Neural cell (in vitro differentiated cells): ENCODE data around the gene SRSF2. TPM values are rescaled to one million over a fixed set of nuclear protein-coding genes. Genes with fewer than 3 reads are reported as not detected.
"Not testable (repeated sequence)": the region's sequence is repeated elsewhere in the genome, so short reads cannot be mapped to it uniquely, and the experiment has no call there.

ENCODE experiments used
- H2AFZ ChIP-seq: fragments of 200-600, 300-800 bp; sonication (generic), shearing (Covaris generic); 2 replicates; pipeline ENCODE4 v1.6.0; 2014; ENCODE audit warnings: low read depth, mild to moderate bottlenecking, antibody characterized with exemption, low read length, moderate library complexity
- H3F3A ChIP-seq: fragments of 200-600 bp; shearing (Covaris generic); 2 replicates; pipeline ENCODE4 v1.6.1; 2016; ENCODE audit warnings: mild to moderate bottlenecking, moderate library complexity, mixed read lengths, antibody characterized with exemption, low read length; ENCODE audit not compliant: insufficient read depth, poor library complexity, severe bottlenecking
- H3K27ac ChIP-seq: fragments of 200-600, 300-800 bp; sonication (generic), shearing (Covaris generic); 2 replicates; pipeline ENCODE4 v1.5.1; 2014; ENCODE audit warnings: mild to moderate bottlenecking, low read length, moderate library complexity
- H3K27me3 ChIP-seq: fragments of 300-800, 200-600 bp; sonication (generic), shearing (Covaris generic); 2 replicates; pipeline ENCODE4 v1.6.0; 2014; ENCODE audit warnings: mild to moderate bottlenecking, low read depth, low read length, moderate library complexity; ENCODE audit not compliant: insufficient read depth
- H3K36me3 ChIP-seq: fragments of 300-800, 200-600 bp; sonication (generic), shearing (Covaris generic); 2 replicates; pipeline ENCODE4 v1.5.1; 2014; ENCODE audit warnings: mild to moderate bottlenecking, antibody characterized with exemption, low read length, moderate library complexity; ENCODE audit not compliant: insufficient read depth
- H3K4me2 ChIP-seq: fragments of 300-800, 200-600 bp; sonication (generic), shearing (Covaris generic); 2 replicates; pipeline ENCODE4 v1.6.0; 2014; ENCODE audit warnings: mild to moderate bottlenecking, low read length
- H3K4me3 ChIP-seq: fragments of 300-800, 200-600 bp; sonication (generic), shearing (Covaris generic); 2 replicates; pipeline ENCODE4 v1.5.1; 2014; ENCODE audit warnings: mild to moderate bottlenecking, low read length, moderate library complexity
- H3K79me2 ChIP-seq: fragments of 200-600 bp; shearing (Covaris generic); replicated peaks from 2 replicates; pipeline ENCODE4 v1.6.0; 2014; ENCODE audit warnings: mild to moderate bottlenecking, low read length, moderate library complexity; ENCODE audit not compliant: insufficient read depth
- H3K9ac ChIP-seq: fragments of 300-800, 200-600 bp; sonication (generic), shearing (Covaris generic); 2 replicates; pipeline ENCODE4 v1.6.1; 2016; ENCODE audit warnings: mild to moderate bottlenecking, low read length, mixed read lengths
- H3K9me2 ChIP-seq: fragments of 200-600 bp; shearing (Covaris generic); 2 replicates; pipeline ENCODE4 v1.6.1; 2016; ENCODE audit warnings: mild to moderate bottlenecking, low read length, mixed read lengths; ENCODE audit not compliant: insufficient read depth
- H3K9me3 ChIP-seq: fragments of 200-600, 300-800 bp; sonication (generic), shearing (Covaris generic); 2 replicates; pipeline ENCODE4 v1.6.1; 2016; ENCODE audit warnings: mild to moderate bottlenecking, mixed run types, low read length, moderate library complexity, mixed read lengths
- H4K20me1 ChIP-seq: fragments of 200-600 bp; shearing (Covaris generic); 2 replicates; pipeline ENCODE4 v1.6.1; 2016; ENCODE audit warnings: mild to moderate bottlenecking, mixed run types; ENCODE audit not compliant: insufficient read depth
- CTCF ChIP-seq: fragments of 450-650 bp; IDR thresholded peaks from 2 replicates; pipeline ENCODE4 v1.5.1; 2014; ENCODE audit warnings: antibody characterized with exemption, mild to moderate bottlenecking, moderate library complexity; ENCODE audit not compliant: poor library complexity, severe bottlenecking
- EP300 ChIP-seq: fragments of 450-650 bp; conservative IDR thresholded peaks from 2 replicates; pipeline ENCODE4 v1.6.1; 2014; ENCODE audit warnings: antibody characterized with exemption, mild to moderate bottlenecking, moderate library complexity; ENCODE audit not compliant: poor library complexity, severe bottlenecking
- EZH2 ChIP-seq: fragments of 200-600, 300-800 bp; shearing (Covaris generic), sonication (generic); IDR thresholded peaks from 2 replicates; pipeline ENCODE4 v1.6.1; 2014; ENCODE audit warnings: antibody characterized with exemption, low read length, borderline replicate concordance, mild to moderate bottlenecking; ENCODE audit not compliant: insufficient read depth, poor library complexity, severe bottlenecking
- MXI1 ChIP-seq: fragments of 450-650 bp; conservative IDR thresholded peaks from 2 replicates; pipeline ENCODE4 v1.6.1; 2014; ENCODE audit warnings: antibody characterized with exemption, mild to moderate bottlenecking; ENCODE audit not compliant: poor library complexity, severe bottlenecking
- POLR2AphosphoS5 ChIP-seq: IDR thresholded peaks from 2 replicates; pipeline ENCODE4 v1.6.1; 2012
- RAD21 ChIP-seq: fragments of 450-650 bp; conservative IDR thresholded peaks from 2 replicates; pipeline ENCODE4 v1.6.1; 2014; ENCODE audit warnings: antibody characterized with exemption, mild to moderate bottlenecking, moderate library complexity
- SMC3 ChIP-seq: fragments of 450-650 bp; conservative IDR thresholded peaks from 2 replicates; pipeline ENCODE4 v1.6.1; 2014; ENCODE audit warnings: antibody characterized with exemption, mild to moderate bottlenecking, moderate library complexity; ENCODE audit not compliant: poor library complexity
- TAF1 ChIP-seq: IDR thresholded peaks from 2 replicates; pipeline ENCODE4 v1.6.1; 2012; ENCODE audit warnings: low read depth
- polyA plus RNA-seq: library from polyadenylated mRNA; depleted of rRNA; stranded (reverse); fragments of >200 nt; gene quantifications from 2 replicates; pipeline ENCODE4 v1.2.3, GENCODE V29; 2014
- TF ChIP-seq, protein P1 (sequence below): IDR thresholded peaks from 2 replicates; pipeline ENCODE4 v1.6.1; 2012; ENCODE audit warnings: borderline replicate concordance

SRSF2 gene
- polyA plus RNA-seq, 1 donor from 2014 or later = 355 TPM

DNA sequence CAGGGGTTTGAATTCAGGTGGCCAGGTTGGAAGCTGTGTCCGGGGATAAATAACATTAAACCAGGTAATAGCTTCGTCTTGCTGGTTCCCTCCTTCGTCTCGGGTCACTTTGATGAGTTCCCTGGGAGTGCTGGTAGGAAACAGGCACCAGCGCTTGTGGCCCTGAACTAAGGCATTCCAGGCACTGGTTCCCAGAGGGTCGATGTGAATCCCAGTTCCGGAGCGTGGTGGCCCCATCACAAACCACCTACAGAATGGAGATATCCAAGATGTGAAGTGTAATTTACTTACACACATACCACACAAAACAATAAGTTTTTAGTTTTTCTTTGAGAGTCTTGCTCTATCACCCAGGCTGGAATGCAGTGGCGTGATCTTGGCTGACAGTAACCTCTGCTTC, 13.3 kb downstream of the SRSF2 start:
- H3K9me3 ChIP-seq = no peaks in the 10 kb centered on the region
- no peaks in the 10 kb centered on the region for H3F3A ChIP-seq
- TF ChIP-seq EP300 (no peak), POLR2AphosphoS5 (no peak), SMC3 (no peak), TAF1 (no peak), EZH2 (no peak)
- TF ChIP-seq, protein P1, sequence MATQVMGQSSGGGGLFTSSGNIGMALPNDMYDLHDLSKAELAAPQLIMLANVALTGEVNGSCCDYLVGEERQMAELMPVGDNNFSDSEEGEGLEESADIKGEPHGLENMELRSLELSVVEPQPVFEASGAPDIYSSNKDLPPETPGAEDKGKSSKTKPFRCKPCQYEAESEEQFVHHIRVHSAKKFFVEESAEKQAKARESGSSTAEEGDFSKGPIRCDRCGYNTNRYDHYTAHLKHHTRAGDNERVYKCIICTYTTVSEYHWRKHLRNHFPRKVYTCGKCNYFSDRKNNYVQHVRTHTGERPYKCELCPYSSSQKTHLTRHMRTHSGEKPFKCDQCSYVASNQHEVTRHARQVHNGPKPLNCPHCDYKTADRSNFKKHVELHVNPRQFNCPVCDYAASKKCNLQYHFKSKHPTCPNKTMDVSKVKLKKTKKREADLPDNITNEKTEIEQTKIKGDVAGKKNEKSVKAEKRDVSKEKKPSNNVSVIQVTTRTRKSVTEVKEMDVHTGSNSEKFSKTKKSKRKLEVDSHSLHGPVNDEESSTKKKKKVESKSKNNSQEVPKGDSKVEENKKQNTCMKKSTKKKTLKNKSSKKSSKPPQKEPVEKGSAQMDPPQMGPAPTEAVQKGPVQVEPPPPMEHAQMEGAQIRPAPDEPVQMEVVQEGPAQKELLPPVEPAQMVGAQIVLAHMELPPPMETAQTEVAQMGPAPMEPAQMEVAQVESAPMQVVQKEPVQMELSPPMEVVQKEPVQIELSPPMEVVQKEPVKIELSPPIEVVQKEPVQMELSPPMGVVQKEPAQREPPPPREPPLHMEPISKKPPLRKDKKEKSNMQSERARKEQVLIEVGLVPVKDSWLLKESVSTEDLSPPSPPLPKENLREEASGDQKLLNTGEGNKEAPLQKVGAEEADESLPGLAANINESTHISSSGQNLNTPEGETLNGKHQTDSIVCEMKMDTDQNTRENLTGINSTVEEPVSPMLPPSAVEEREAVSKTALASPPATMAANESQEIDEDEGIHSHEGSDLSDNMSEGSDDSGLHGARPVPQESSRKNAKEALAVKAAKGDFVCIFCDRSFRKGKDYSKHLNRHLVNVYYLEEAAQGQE = no peak
- no peaks in the 10 kb centered on the region for H4K20me1 ChIP-seq
- no peak overlapping the region for H3K4me2 ChIP-seq
- no peaks in the 10 kb centered on the region for H3K9me2 ChIP-seq
- H3K27me3 ChIP-seq = no peaks in the 10 kb centered on the region
- no peak overlapping the region for H3K4me3 ChIP-seq
- H3K9ac ChIP-seq = no peak overlapping the region
- no peak overlapping the region for H2AFZ ChIP-seq
- H3K36me3 ChIP-seq = no peaks in the 10 kb centered on the region
- peaks cover 16% of the 10 kb centered on the region for H3K79me2 ChIP-seq
- H3K27ac ChIP-seq = no peak overlapping the region

DNA sequence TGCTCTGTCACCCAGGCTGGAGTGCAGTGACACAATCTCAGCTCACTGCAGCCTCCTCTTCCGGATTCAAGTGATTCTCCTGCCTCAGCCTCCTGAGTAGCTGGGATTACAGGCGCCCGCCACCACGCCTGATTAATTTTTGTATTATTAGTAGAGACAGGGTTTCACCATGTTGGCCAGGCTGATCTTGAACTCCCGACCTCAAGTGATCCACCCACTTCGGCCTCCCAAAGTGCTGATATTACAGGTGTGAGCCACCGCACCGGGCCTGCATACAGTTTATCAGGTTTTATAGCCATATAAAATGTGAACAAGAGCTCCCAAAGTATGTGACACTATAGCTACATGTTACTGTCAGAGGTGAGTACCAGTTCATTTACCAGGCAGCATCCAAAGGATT, 14.2 kb downstream of the SRSF2 start:
- not testable (repeated sequence) for H4K20me1 ChIP-seq, H3K4me2 ChIP-seq, H3K27me3 ChIP-seq, H3K27ac ChIP-seq, H3K4me3 ChIP-seq, H2AFZ ChIP-seq, H3K9ac ChIP-seq, H3K9me3 ChIP-seq, H3K9me2 ChIP-seq, H3K36me3 ChIP-seq, H3F3A ChIP-seq
- peaks cover 16% of the 10 kb centered on the region for H3K79me2 ChIP-seq

GRCh38 chr17:76722279-76722678, 14.9 kb downstream of the SRSF2 start:
- Histone ChIP-seq H4K20me1 (no peaks in the 10 kb centered on the region), H3K36me3 (no peaks in the 10 kb centered on the region), H3K9ac (no peak overlapping the region), H3K9me3 (no peaks in the 10 kb centered on the region), H3K4me3 (no peak overlapping the region), H3K27me3 (no peaks in the 10 kb centered on the region), H3F3A (no peaks in the 10 kb centered on the region), H3K79me2 (peaks cover 9% of the 10 kb centered on the region), H3K9me2 (no peaks in the 10 kb centered on the region), H3K4me2 (no peak overlapping the region), H3K27ac (no peak overlapping the region), H2AFZ (no peak overlapping the region)
- TF ChIP-seq EP300 (no peak), RAD21 (no peak), MXI1 (no peak), EZH2 (no peak), POLR2AphosphoS5 (no peak), SMC3 (no peak), CTCF (no peak), TAF1 (no peak)
- TF ChIP-seq, protein P1 = no peak
